ENCODE measurements around the gene LYRM1.

- TF ChIP-seq POLR2AphosphoS5 (IDR thresholded peaks at IDR 0.05; ENCODE audit: low read depth, low read length) (no peak), POLR2A (IDR thresholded peaks at IDR 0.05; ENCODE audit: low read depth, low read length) (no peak), SPI1 (IDR thresholded peaks at IDR 0.05; ENCODE audit: low read depth, low read length) (no peak), TAF1 (IDR thresholded peaks at IDR 0.05; ENCODE audit: low read depth, low read length) (no peak), POU2F2 (IDR thresholded peaks at IDR 0.05; ENCODE audit: low read depth, low read length) (no peak)
Measured at GRCh38 chr16:20871258-20871657, 29.3 kb upstream of the LYRM1 start.
